ENCODE results near the gene MLN.

Gene MLN

DNA sequence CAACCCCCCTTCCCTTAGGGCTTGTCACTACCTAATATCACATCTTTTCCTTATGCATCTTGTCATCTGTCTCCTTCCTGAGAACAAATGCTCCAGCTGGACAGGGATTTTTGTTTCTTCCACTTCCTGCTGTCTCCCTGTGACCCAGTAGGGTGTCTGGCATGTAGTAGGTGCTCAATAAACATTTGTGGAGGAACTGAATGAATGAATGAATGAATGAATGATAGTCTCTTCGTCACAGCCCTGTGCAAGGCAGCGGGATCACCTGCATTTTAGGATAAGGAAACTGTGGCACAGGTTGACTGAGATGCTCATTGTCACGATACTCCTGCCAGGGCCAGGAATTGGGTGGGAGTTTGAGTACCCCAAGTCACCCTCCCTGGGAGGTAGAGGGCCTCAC lies 29.0 kb downstream of the MLN start:
- ATAC-seq (ENCODE audit: insufficient read depth, low read depth) = no peak
- H3K9ac ChIP-seq (ENCODE audit: low read depth, low read length) = no peak overlapping the region
- no peak overlapping the region for H3K27ac ChIP-seq (ENCODE audit: low read length)
- H2AFZ ChIP-seq (ENCODE audit: low read depth, low read length) = no peak overlapping the region
- H3K4me3 ChIP-seq (ENCODE audit: low read depth in 1 of 2, low read length in 2 of 2) = no peak overlapping the region
- H4K20me1 ChIP-seq (ENCODE audit: insufficient read depth, low read length) = peaks cover 29% of the 10 kb centered on the region
- no peaks in the 10 kb centered on the region for H3K9me3 ChIP-seq (ENCODE audit: insufficient read depth, low read length, severe bottlenecking)
- no peak for DNase-seq
- H3K4me1 ChIP-seq (ENCODE audit: insufficient read depth, low read length) = no peaks in the 10 kb centered on the region
- peaks cover 78% of the 10 kb centered on the region for H3K36me3 ChIP-seq (ENCODE audit: insufficient read depth, low read length)
- no peaks in the 10 kb centered on the region for H3K27me3 ChIP-seq (ENCODE audit: insufficient read depth, low read length, poor library complexity)
- H3K4me2 ChIP-seq (ENCODE audit: insufficient read depth, low read length) = no peak overlapping the region
- H3K79me2 ChIP-seq (ENCODE audit: insufficient read depth, low read length) = no peaks in the 10 kb centered on the region
- TF ChIP-seq, protein P1, sequence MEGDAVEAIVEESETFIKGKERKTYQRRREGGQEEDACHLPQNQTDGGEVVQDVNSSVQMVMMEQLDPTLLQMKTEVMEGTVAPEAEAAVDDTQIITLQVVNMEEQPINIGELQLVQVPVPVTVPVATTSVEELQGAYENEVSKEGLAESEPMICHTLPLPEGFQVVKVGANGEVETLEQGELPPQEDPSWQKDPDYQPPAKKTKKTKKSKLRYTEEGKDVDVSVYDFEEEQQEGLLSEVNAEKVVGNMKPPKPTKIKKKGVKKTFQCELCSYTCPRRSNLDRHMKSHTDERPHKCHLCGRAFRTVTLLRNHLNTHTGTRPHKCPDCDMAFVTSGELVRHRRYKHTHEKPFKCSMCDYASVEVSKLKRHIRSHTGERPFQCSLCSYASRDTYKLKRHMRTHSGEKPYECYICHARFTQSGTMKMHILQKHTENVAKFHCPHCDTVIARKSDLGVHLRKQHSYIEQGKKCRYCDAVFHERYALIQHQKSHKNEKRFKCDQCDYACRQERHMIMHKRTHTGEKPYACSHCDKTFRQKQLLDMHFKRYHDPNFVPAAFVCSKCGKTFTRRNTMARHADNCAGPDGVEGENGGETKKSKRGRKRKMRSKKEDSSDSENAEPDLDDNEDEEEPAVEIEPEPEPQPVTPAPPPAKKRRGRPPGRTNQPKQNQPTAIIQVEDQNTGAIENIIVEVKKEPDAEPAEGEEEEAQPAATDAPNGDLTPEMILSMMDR (IDR thresholded peaks at IDR 0.05; ENCODE audit: borderline replicate concordance, extremely low read depth, low read length, poor library complexity, severe bottlenecking) = no peak
- no peak for TF ChIP-seq EZH2 (IDR thresholded peaks at IDR 0.05; ENCODE audit: borderline replicate concordance, low read depth, low read length, severe bottlenecking)

DNA sequence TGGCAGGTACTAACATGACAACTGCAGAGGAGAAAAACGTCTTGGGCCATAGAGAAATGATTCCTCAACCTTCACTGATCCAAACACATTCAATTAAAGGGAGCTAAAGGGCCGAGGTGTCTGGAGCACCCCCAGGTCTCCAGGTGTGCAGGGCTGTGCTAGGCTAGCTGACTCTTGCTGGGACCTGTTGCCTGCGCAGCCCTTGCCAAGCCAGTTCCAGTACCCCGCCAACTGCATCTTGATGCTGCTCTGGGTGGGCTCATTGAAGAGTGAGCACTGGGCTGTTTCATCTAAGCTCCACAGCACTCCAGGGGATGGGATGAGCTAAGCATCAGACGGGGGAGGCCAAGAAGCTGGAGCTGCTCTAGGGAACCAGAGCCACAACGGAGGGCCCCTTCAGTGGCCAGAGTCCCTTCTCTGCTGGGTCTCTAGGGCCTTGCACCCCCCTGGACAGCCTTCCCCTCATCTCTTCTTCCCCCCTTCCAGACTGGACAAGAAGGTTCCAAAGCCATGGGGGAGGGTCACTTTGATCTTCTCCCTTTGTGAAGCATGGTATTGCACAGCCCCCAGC lies 30.8 kb downstream of the MLN start:
- Histone ChIP-seq H4K20me1 (ENCODE audit: insufficient read depth, low read length) (peaks cover 29% of the 10 kb centered on the region), H3K4me1 (ENCODE audit: insufficient read depth, low read length) (no peaks in the 10 kb centered on the region)

DNA sequence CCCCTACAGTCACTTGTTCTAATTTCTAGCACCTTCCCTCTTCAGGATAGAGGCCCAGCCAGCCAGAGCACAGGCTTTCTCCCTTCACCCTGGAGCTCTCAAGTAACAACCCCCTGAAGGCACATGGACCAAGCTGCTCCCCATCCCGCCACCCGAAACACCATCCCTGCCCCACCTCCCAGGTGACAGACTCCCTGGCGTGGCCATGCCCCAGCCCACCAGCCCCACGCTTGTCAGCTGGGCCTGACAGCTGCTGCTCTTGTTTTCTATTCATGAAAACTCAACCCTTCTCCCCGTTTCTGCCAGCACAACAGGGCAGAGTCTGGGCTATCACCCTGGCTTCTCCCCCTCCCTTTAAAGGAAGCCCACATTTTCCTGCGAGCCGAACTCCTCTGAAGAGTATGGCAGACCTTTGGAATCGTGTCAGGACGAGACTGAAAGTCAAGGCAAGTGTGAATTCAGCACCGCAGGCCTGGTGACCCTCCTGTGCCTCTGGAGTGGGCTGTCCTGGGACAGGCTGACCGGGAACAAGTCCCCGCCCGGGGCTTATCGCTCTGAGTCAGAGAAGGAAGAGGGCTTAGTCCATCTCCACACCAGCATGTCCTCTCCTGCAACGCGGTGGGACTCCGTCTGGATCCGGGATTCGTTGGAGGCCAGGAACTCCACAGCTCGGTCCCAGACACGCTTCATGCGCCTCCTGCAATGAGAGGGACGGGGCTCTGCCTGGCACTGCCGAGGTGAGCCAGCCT lies 31.5 kb downstream of the MLN start:
- Histone ChIP-seq H3K27ac (ENCODE audit: low read length) (no peak overlapping the region), H2AFZ (ENCODE audit: low read depth, low read length) (no peak overlapping the region), H3K9me3 (ENCODE audit: insufficient read depth, low read length, severe bottlenecking) (no peaks in the 10 kb centered on the region), H3K36me3 (ENCODE audit: insufficient read depth, low read length) (peaks cover 53% of the 10 kb centered on the region), H3K4me3 (ENCODE audit: low read depth in 1 of 2, low read length in 2 of 2) (no peak overlapping the region), H3K4me2 (ENCODE audit: insufficient read depth, low read length) (no peak overlapping the region), H3K27me3 (ENCODE audit: insufficient read depth, low read length, poor library complexity) (no peaks in the 10 kb centered on the region), H3K79me2 (ENCODE audit: insufficient read depth, low read length) (no peaks in the 10 kb centered on the region), H3K4me1 (ENCODE audit: insufficient read depth, low read length) (no peaks in the 10 kb centered on the region), H4K20me1 (ENCODE audit: insufficient read depth, low read length) (peaks cover 29% of the 10 kb centered on the region), H3K9ac (ENCODE audit: low read depth, low read length) (no peak overlapping the region)
- DNase-seq = no peak
- no peak for TF ChIP-seq EZH2 (IDR thresholded peaks at IDR 0.05; ENCODE audit: borderline replicate concordance, low read depth, low read length, severe bottlenecking)
- TF ChIP-seq, protein P1 (IDR thresholded peaks at IDR 0.05; ENCODE audit: borderline replicate concordance, extremely low read depth, low read length, poor library complexity, severe bottlenecking) = no peak
- ATAC-seq (ENCODE audit: insufficient read depth, low read depth) = no peak

More for the DNA sequence above, 30.8 kb downstream of the MLN start:
- no peaks in the 10 kb centered on the region for H3K27me3 ChIP-seq (ENCODE audit: insufficient read depth, low read length, poor library complexity)
- DNase-seq (no peak), ATAC-seq (ENCODE audit: insufficient read depth, low read depth) (no peak)
- H3K4me3 ChIP-seq (ENCODE audit: low read depth in 1 of 2, low read length in 2 of 2) = no peak overlapping the region
- no peak overlapping the region for H2AFZ ChIP-seq (ENCODE audit: low read depth, low read length)
- H3K27ac ChIP-seq (ENCODE audit: low read length) = no peak overlapping the region
- no peak overlapping the region for H3K9ac ChIP-seq (ENCODE audit: low read depth, low read length)
- no peaks in the 10 kb centered on the region for H3K9me3 ChIP-seq (ENCODE audit: insufficient read depth, low read length, severe bottlenecking)
- H3K36me3 ChIP-seq (ENCODE audit: insufficient read depth, low read length) = peaks cover 60% of the 10 kb centered on the region
- TF ChIP-seq, protein P1 (IDR thresholded peaks at IDR 0.05; ENCODE audit: borderline replicate concordance, extremely low read depth, low read length, poor library complexity, severe bottlenecking) = no peak
- TF ChIP-seq EZH2 (IDR thresholded peaks at IDR 0.05; ENCODE audit: borderline replicate concordance, low read depth, low read length, severe bottlenecking) = no peak
- no peaks in the 10 kb centered on the region for H3K79me2 ChIP-seq (ENCODE audit: insufficient read depth, low read length)
- H3K4me2 ChIP-seq (ENCODE audit: insufficient read depth, low read length) = no peak overlapping the region

Data from DND-41 (cell line).